Neural crest cell (in vitro differentiated cells): ENCODE measurements around the gene FHOD3. TPM values are rescaled to one million over a fixed set of nuclear protein-coding genes. Genes with fewer than 3 reads are reported as not detected.

Source experiments
- DNase-seq: peaks from one replicate; pipeline ENCODE4 v3.0.0; 2021; ENCODE audit warnings: low read depth, mixed read lengths, low spot score
- H3K27ac Mint-ChIP-seq: one replicate; pipeline ENCODE4 v1.8.0; 2021; ENCODE audit warnings: mild to moderate bottlenecking, mixed read lengths; ENCODE audit not compliant: unreplicated experiment
- H3K27me3 Mint-ChIP-seq: 2 replicates; pipeline ENCODE4 v1.8.0; 2021; ENCODE audit warnings: low read depth, mild to moderate bottlenecking, mixed read lengths
- H3K36me3 Mint-ChIP-seq: 2 replicates; pipeline ENCODE4 v1.8.0; 2021; ENCODE audit warnings: low read depth, mild to moderate bottlenecking, mixed read lengths
- H3K4me1 Mint-ChIP-seq: 2 replicates; pipeline ENCODE4 v1.8.0; 2021; ENCODE audit warnings: mixed read lengths
- H3K4me3 Mint-ChIP-seq: one replicate; pipeline ENCODE4 v1.8.0; 2021; ENCODE audit warnings: mild to moderate bottlenecking, mixed read lengths
- H3K9me3 Mint-ChIP-seq: 2 replicates; pipeline ENCODE4 v1.8.0; 2021; ENCODE audit warnings: mixed read lengths
- total RNA-seq: library from RNA; stranded (reverse); gene quantifications from 2 replicates; pipeline ENCODE4 v1.2.1, GENCODE V29; 2021
- TF ChIP-seq, protein P1 (sequence below): fragments of 200-600 bp; sonication (generic); conservative IDR thresholded peaks from 2 replicates; pipeline ENCODE4 v1.5.0; 2021; ENCODE audit warnings: antibody characterized with exemption, mild to moderate bottlenecking

The FHOD3 gene
- total RNA-seq, 1 donor from 2014 or later, result 28.6 TPM

GRCh38 chr18:36704156-36704555 is 406.6 kb downstream of the FHOD3 start:
- Mint-ChIP-seq H3K9me3 (no peaks in the 10 kb centered on the region), H3K27ac (peak overlapping the region; percentile 29), H3K4me1 (peaks cover 30% of the 10 kb centered on the region)

GRCh38 chr18:36706134-36706881 is 408.8 kb downstream of the FHOD3 start:
- no peaks in the 10 kb centered on the region for H3K27me3 Mint-ChIP-seq
- peaks cover 39% of the 10 kb centered on the region for H3K4me1 Mint-ChIP-seq
- DNase-seq, result no peak
- peak overlapping the region; percentile 47 for H3K27ac Mint-ChIP-seq
- no peaks in the 10 kb centered on the region for H3K36me3 Mint-ChIP-seq
- H3K9me3 Mint-ChIP-seq, result no peaks in the 10 kb centered on the region
- H3K4me3 Mint-ChIP-seq, result no peak overlapping the region
- TF ChIP-seq, protein P1, sequence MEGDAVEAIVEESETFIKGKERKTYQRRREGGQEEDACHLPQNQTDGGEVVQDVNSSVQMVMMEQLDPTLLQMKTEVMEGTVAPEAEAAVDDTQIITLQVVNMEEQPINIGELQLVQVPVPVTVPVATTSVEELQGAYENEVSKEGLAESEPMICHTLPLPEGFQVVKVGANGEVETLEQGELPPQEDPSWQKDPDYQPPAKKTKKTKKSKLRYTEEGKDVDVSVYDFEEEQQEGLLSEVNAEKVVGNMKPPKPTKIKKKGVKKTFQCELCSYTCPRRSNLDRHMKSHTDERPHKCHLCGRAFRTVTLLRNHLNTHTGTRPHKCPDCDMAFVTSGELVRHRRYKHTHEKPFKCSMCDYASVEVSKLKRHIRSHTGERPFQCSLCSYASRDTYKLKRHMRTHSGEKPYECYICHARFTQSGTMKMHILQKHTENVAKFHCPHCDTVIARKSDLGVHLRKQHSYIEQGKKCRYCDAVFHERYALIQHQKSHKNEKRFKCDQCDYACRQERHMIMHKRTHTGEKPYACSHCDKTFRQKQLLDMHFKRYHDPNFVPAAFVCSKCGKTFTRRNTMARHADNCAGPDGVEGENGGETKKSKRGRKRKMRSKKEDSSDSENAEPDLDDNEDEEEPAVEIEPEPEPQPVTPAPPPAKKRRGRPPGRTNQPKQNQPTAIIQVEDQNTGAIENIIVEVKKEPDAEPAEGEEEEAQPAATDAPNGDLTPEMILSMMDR, result no peak

More at GRCh38 chr18:36704156-36704555, 406.6 kb downstream of the FHOD3 start:
- TF ChIP-seq, protein P1, result no peak
- DNase-seq, result no peak
- peaks cover 14% of the 10 kb centered on the region for H3K36me3 Mint-ChIP-seq
- H3K4me3 Mint-ChIP-seq, result no peak overlapping the region
- no peaks in the 10 kb centered on the region for H3K27me3 Mint-ChIP-seq

DNA sequence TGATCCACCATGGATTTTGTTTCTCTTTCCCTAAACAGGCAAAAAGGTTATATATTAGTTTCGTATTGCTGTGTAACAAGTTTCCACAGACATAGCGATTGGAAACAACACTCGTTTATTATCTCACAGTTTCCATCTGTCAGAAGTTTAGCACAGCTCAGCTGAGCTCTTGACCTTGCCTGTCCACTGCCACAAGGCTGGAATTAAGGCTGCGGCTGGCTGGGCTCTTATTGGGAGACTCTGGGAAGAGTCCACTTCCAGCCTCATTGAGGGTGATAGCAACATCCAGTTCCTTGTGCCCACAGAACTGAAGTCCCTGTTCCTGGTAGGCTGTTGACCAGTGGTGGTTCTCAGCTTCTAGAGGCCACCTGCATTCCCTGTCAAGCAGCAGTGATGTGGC is 410.9 kb downstream of the FHOD3 start:
- peak overlapping the region; percentile 55 for H3K27ac Mint-ChIP-seq
- peaks cover 59% of the 10 kb centered on the region for H3K4me1 Mint-ChIP-seq
- no peak for DNase-seq
- TF ChIP-seq, protein P1, result no peak
- H3K4me3 Mint-ChIP-seq, result no peak overlapping the region
- H3K9me3 Mint-ChIP-seq, result no peaks in the 10 kb centered on the region
- H3K27me3 Mint-ChIP-seq, result no peaks in the 10 kb centered on the region
- no peaks in the 10 kb centered on the region for H3K36me3 Mint-ChIP-seq

GRCh38 chr18:36709315-36709714 is 411.8 kb downstream of the FHOD3 start:
- TF ChIP-seq, protein P1, result no peak
- Mint-ChIP-seq H3K9me3 (no peaks in the 10 kb centered on the region), H3K27me3 (no peaks in the 10 kb centered on the region), H3K36me3 (no peaks in the 10 kb centered on the region), H3K4me3 (no peak overlapping the region), H3K4me1 (peaks cover 59% of the 10 kb centered on the region), H3K27ac (no peak overlapping the region)
- no peak for DNase-seq

GRCh38 chr18:36711014-36711725 is 413.7 kb downstream of the FHOD3 start:
- Mint-ChIP-seq H3K27ac (peak overlapping the region; percentile 39), H3K27me3 (no peaks in the 10 kb centered on the region), H3K4me1 (peaks cover 45% of the 10 kb centered on the region), H3K9me3 (no peaks in the 10 kb centered on the region), H3K36me3 (no peaks in the 10 kb centered on the region), H3K4me3 (no peak overlapping the region)
- TF ChIP-seq, protein P1, result no peak
- no peak for DNase-seq
